Endothelial cell of umbilical vein (primary cell): Measurements from ENCODE around the gene TIMM17B. TPM values are rescaled to one million over a fixed set of nuclear protein-coding genes. Genes with fewer than 3 reads are reported as not detected.

ENCODE experiments used
- BruUV-seq: library from RNA; stranded (reverse); fragments of 400-500 nt; replicated peaks from 2 replicates; lab custom pipeline; 2021; lab: Mats Ljungman, UMichigan
- CTCF ChIA-PET: fragments of 300-600, 350-600 bp; sonication (Branson Sonifier 250); formaldehyde crosslinking; loops from one replicate; lab custom pipeline; 2021; ENCODE audit warnings: antibody characterized with exemption, inconsistent platforms; lab: Charles Lee
- POLR2A ChIA-PET: fragments of 300-600, 350-600 bp; sonication (Branson Sonifier 250); formaldehyde crosslinking; loops from one replicate; lab custom pipeline; 2021; ENCODE audit warnings: antibody characterized with exemption, inconsistent platforms; lab: Charles Lee
- DNase-seq: peaks from one replicate; pipeline ENCODE4 v3.0.0-alpha.2; 2011; ENCODE audit warnings: low read depth, low spot score
- FAIRE-seq: peaks from 2 replicates; lab custom pipeline; 2011; peaks lifted over from hg19 to GRCh38; lab: Jason Lieb, UNC
- H2AFZ ChIP-seq: 2 replicates; pipeline ENCODE4 v1.6.0; 2012; ENCODE audit warnings: low read depth, low read length, control low read depth, inconsistent platforms
- H3K27ac ChIP-seq: 2 replicates; pipeline ENCODE4 v1.5.1; 2011; ENCODE audit warnings: low read depth, mild to moderate bottlenecking, control low read depth, low read length, moderate library complexity; ENCODE audit not compliant: insufficient read depth
- H3K27me3 ChIP-seq, 2 experiments: 2 replicates each; pipeline versions ENCODE4 v1.6.0 to v1.6.1; 2011; ENCODE audit warnings: low read length in 2 of 2, mixed read lengths in 1 of 2; ENCODE audit not compliant: control insufficient read depth in 2 of 2, insufficient read depth in 2 of 2
- H3K36me3 ChIP-seq, 2 experiments: 2 replicates in 1 of 2; 3 replicates in 1 of 2; pipeline ENCODE4 v1.5.1; 2011; ENCODE audit warnings: low read length in 2 of 2, mild to moderate bottlenecking in 1 of 2, moderate library complexity in 1 of 2; ENCODE audit not compliant: control insufficient read depth in 2 of 2, insufficient read depth in 2 of 2; ENCODE audit errors: extremely low read depth in 1 of 2
- H3K4me1 ChIP-seq: 3 replicates; pipeline ENCODE4 v1.5.1; 2011; ENCODE audit warnings: mild to moderate bottlenecking, low read length; ENCODE audit not compliant: control insufficient read depth, insufficient read depth; ENCODE audit errors: extremely low read depth
- H3K4me2 ChIP-seq: 2 replicates; pipeline ENCODE4 v1.6.1; 2011; ENCODE audit warnings: low read length, control low read depth, mixed read lengths; ENCODE audit not compliant: insufficient read depth
- H3K4me3 ChIP-seq, 3 experiments: fragments of 200-600 bp in 1 of 3; sonication (generic), shearing (Covaris generic) in 1 of 3; replicated peaks in 1 of 3; 2 replicates each; pipeline ENCODE4 v1.5.1; 2011 to 2016; ENCODE audit warnings: control low read depth in 3 of 3, low read length in 3 of 3, mild to moderate bottlenecking in 2 of 3, inconsistent platforms in 1 of 3, low read depth in 1 of 3, moderate library complexity in 1 of 3; ENCODE audit not compliant: insufficient read depth in 1 of 3
- H3K79me2 ChIP-seq: 2 replicates; pipeline ENCODE4 v1.6.0; 2012; ENCODE audit warnings: low read length, inconsistent platforms; ENCODE audit not compliant: control insufficient read depth, insufficient read depth
- H3K9ac ChIP-seq: replicated peaks from 2 replicates; pipeline ENCODE3; 2011; ENCODE audit warnings: low read length, control low read depth; ENCODE audit not compliant: insufficient read depth; ENCODE audit errors: extremely low read depth
- H3K9me1 ChIP-seq: replicated peaks from 3 replicates; pipeline ENCODE4 v1.6.0; 2011; ENCODE audit warnings: mild to moderate bottlenecking, low read length; ENCODE audit not compliant: control insufficient read depth, insufficient read depth; ENCODE audit errors: extremely low read depth
- H3K9me3 ChIP-seq: replicated peaks from 2 replicates; pipeline ENCODE4 v1.5.1; 2012; ENCODE audit warnings: low read length, inconsistent platforms; ENCODE audit not compliant: control insufficient read depth, insufficient read depth
- H4K20me1 ChIP-seq: replicated peaks from 2 replicates; pipeline ENCODE3; 2011; ENCODE audit warnings: mild to moderate bottlenecking, low read length; ENCODE audit not compliant: control insufficient read depth, insufficient read depth; ENCODE audit errors: extremely low read depth
- CTCF ChIP-seq, 2 donors: IDR thresholded peaks; 1 replicate in 1 of 2; 2 replicates in 1 of 2; pipeline ENCODE4 v1.5.1; 2011; ENCODE audit warnings: low read length in 2 of 2, mild to moderate bottlenecking in 2 of 2, moderate library complexity in 2 of 2, control low read depth in 1 of 2, inconsistent platforms in 1 of 2, low read depth in 1 of 2; ENCODE audit not compliant: insufficient read depth in 1 of 2; ENCODE audit errors: extremely low read depth in 1 of 2
- EZH2 ChIP-seq: IDR thresholded peaks from 2 replicates; pipeline ENCODE4 v1.6.1; 2012; ENCODE audit warnings: borderline replicate concordance, low read depth, mild to moderate bottlenecking, moderate library complexity, low read length, inconsistent platforms; ENCODE audit not compliant: severe bottlenecking
- GATA2 ChIP-seq: IDR thresholded peaks from 2 replicates; pipeline ENCODE4 v1.7.0; 2011; ENCODE audit warnings: low read depth, mild to moderate bottlenecking, moderate library complexity, mixed read lengths, low read length; ENCODE audit not compliant: insufficient read length, insufficient read depth
- JUN ChIP-seq: IDR thresholded peaks from 2 replicates; pipeline ENCODE4 v1.6.1; 2011; ENCODE audit warnings: borderline replicate concordance, low read depth; ENCODE audit not compliant: insufficient read length, insufficient read depth
- MYC ChIP-seq: IDR thresholded peaks from one replicate; pipeline ENCODE4 v1.6.1; 2011; ENCODE audit warnings: mild to moderate bottlenecking, low read depth, low read length
- POLR2A ChIP-seq: IDR thresholded peaks from 2 replicates; pipeline ENCODE4 v1.6.1; 2012; ENCODE audit warnings: low read depth, mild to moderate bottlenecking, control low read depth, low read length
- POLR2AphosphoS5 ChIP-seq: IDR thresholded peaks from 2 replicates; pipeline ENCODE4 v1.6.1; 2012; ENCODE audit warnings: low read depth, mild to moderate bottlenecking, control low read depth, low read length, moderate library complexity; ENCODE audit not compliant: insufficient read depth
- dilution Hi-C: fragments of 300-500 bp; cut with MboI; formaldehyde crosslinking; loops from one replicate; pipeline ENCODE4 v1.15.0; 2019; ENCODE audit warnings: low sequenced_read_pairs; ENCODE audit not compliant: extremely low pct_ligation_motif_present
- intact Hi-C: fragments of 100-400 bp; cut with micrococcal nuclease; formaldehyde crosslinking; loops from one replicate; pipeline ENCODE4 v1.10.0; 2022
- polyA plus RNA-seq, 4 experiments: library from polyadenylated mRNA; depleted of rRNA in 3 of 4; stranded (reverse) in 3 of 4; unstranded in 1 of 4; fragments of >200 nt; gene quantifications; 2 replicates each; pipeline versions ENCODE4 v1.2.1 to v1.2.3, GENCODE V29; 2011 to 2012; ENCODE audit warnings: missing spikeins in 1 of 4
- total RNA-seq: library from RNA; stranded (reverse); gene quantifications from 2 replicates; pipeline ENCODE4 v1.2.3, GENCODE V29; 2021

The TIMM17B gene
- total and polyA plus RNA-seq, 2 donors (not counting 3 experiments of a cell fraction or from before 2014, with no cell fraction given), result 36.0 to 73.1 TPM

- no peaks in the 10 kb centered on the region for H3K27me3 ChIP-seq
- H3K9me3 ChIP-seq, result no peaks in the 10 kb centered on the region
- H3K36me3 ChIP-seq, result no peaks in the 10 kb centered on the region
- H3K4me1 ChIP-seq, result peaks cover 2% of the 10 kb centered on the region
- H3K9ac ChIP-seq, result no peak overlapping the region
- no peak overlapping the region for H3K27ac ChIP-seq
- peak; percentile 93 for DNase-seq
- dilution Hi-C loops, result no loop called here
- intact Hi-C loops, result loop anchor here (1.0 to 2.0 kb wide), 3 partner anchors 19 to 286 kb away; partner anchors contain the start of gene TFE3
- H3K79me2 ChIP-seq, result peaks cover 2% of the 10 kb centered on the region
- no TSS peak for BruUV-seq
- ChIA-PET POLR2A (no interaction called here), CTCF (interaction anchor here (1.1 kb wide), 1 partner anchor 26 kb away, joined by 3 read pairs; no protein-coding TSS in a partner anchor)
- peak; percentile 98 for FAIRE-seq
- H3K4me2 ChIP-seq, result no peak overlapping the region
- H3K9me1 ChIP-seq, result no peaks in the 10 kb centered on the region
- H2AFZ ChIP-seq, result no peak overlapping the region
- no peaks in the 10 kb centered on the region for H4K20me1 ChIP-seq
- no peak for TF ChIP-seq GATA2
- no peak for TF ChIP-seq POLR2AphosphoS5
- no peak for TF ChIP-seq JUN
- no peak for TF ChIP-seq MYC
- no peak for TF ChIP-seq POLR2A
- peak; percentile 91 to 95 for TF ChIP-seq CTCF (IDR thresholded peaks at IDR 0.05; ENCODE audit: extremely low read depth in 1 of 2, insufficient read depth in 1 of 2, low read depth in 1 of 2, low read length in 2 of 2)
- no peak for TF ChIP-seq EZH2
- no peak overlapping the region for H3K4me3 ChIP-seq
These were observed 19.8 kb upstream of the TIMM17B start for GRCh38 chrX:48917139-48918001.
